HG03045 (cell line): ENCODE measurements around the gene AGMAT.

ENCODE experiments used
- ATAC-seq: cut with Tn5 transposase; IDR thresholded peaks from one replicate; pipeline ENCODE4 v1.9.1; 2021; ENCODE audit warnings: mild to moderate bottlenecking, moderate library complexity; ENCODE audit not compliant: unreplicated experiment

Gene AGMAT

GRCh38 chr1:15525050-15526020, 59.5 kb downstream of the AGMAT start:
- no peak for ATAC-seq

- peak; percentile 46 for ATAC-seq
Observed at GRCh38 chr1:15524283-15525049, 60.4 kb downstream of the AGMAT start.

DNA sequence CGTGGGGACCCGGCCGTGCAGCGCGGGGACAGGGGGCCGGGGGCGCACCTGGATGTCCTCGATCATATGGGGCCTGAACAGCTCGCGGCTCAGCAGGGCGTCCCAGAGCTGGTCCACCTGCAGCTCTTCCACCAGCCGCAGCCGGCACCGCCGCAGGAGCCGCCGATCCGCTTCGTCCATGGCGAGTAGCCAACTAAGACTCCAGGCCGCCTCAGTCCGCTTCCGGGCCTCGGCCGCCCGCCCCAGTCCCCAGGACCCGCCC, 60.9 kb downstream of the AGMAT start, which contains the start of gene CASP9:
Gene CASP9 (minus strand): TSS at position 195 of the 262 bp plus-strand sequence. CDS start 15 bp downstream, at position 180.
- ATAC-seq = no peak

GRCh38 chr1:15523104-15524020, 61.5 kb downstream of the AGMAT start:
- no peak for ATAC-seq

DNA sequence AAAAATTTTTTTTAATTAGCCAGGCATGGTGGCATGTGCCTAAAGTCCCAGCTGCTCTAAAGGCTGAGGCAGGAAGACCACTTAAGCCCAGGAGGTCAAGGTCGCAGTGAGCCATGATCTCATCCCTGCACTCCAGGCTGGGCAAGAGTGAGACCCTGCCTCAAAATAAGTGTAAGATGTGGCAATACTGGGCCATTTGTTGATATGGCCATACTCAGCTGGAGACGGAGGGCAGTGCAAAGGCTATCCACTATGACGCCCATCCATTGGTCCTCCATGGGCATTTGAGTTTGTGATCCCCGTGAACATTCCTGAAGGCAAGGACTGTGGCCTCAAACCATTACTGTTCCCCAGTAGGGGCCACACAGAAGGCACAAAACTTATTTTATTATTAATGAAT, 62.3 kb downstream of the AGMAT start:
- ATAC-seq = no peak
